ENCODE data around the gene SLMAP. TPM values are rescaled to one million over a fixed set of nuclear protein-coding genes. Genes with fewer than 3 reads are reported as not detected.
"Not testable (repeated sequence)": the region's sequence is repeated elsewhere in the genome, so short reads cannot be mapped to it uniquely, and the experiment has no call there.

The SLMAP gene
- total RNA-seq, 1 donor from 2014 or later: 116 TPM

DNA sequence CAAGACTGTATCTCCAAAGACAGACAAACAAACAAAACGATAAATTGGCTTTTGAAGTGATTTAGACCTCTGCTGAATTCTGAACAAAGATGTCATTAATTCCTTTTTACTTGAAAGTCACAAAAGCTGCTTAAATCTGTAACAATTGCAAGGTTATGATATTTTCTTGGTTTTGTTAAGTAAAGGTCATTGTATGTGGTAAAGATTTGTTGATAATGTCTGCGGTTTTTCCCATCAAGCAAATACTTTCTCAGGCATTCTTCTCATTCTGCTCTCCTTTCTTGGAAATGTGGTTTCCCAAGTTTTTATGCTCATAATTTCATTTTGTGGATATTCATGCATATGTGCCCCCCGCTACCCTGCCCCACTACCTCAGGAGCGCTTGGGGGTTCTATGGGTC, 116.5 kb downstream of the SLMAP start:
- no peak for DNase-seq (ENCODE audit: low spot score)
- Mint-ChIP-seq H3K36me3 (ENCODE audit: low read depth) (peaks cover 4% of the 10 kb centered on the region), H3K27ac (ENCODE audit: unreplicated experiment) (peak overlapping the region; percentile 80), H3K4me1 (ENCODE audit: low read depth) (peaks cover 25% of the 10 kb centered on the region), H3K9me3 (ENCODE audit: low read depth) (no peaks in the 10 kb centered on the region), H3K27me3 (ENCODE audit: low read depth) (no peaks in the 10 kb centered on the region), H3K4me3 (ENCODE audit: unreplicated experiment) (no peak overlapping the region)
- no peak for TF ChIP-seq CTCF (IDR thresholded peaks at IDR 0.05)

DNA sequence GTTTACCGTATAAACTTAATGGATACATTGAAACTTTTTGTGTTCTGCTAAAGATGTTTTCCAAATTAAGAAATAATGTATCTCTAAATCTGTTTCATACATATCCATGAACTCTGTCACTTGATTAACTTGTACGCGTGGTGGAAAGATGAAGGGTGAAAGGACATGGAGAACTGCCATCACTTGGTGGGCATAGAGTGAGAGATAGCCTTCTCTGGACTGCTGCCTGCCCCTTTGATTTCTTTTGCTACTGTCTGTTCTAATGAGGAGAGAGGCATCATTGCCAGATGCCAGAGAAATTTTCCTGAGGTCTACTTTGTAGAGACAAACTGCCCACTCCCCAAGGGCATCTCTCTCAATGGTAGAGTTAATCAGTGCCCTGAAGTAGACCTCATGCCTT, 120.5 kb downstream of the SLMAP start:
- no peaks in the 10 kb centered on the region for H3K27me3 Mint-ChIP-seq (ENCODE audit: low read depth)
- H3K36me3 Mint-ChIP-seq (ENCODE audit: low read depth): peaks cover 4% of the 10 kb centered on the region
- DNase-seq (ENCODE audit: low spot score): no peak
- peak overlapping the region; percentile 91 for H3K27ac Mint-ChIP-seq (ENCODE audit: unreplicated experiment)
- peak overlapping the region; percentile 2 for H3K4me3 Mint-ChIP-seq (ENCODE audit: unreplicated experiment)
- H3K9me3 Mint-ChIP-seq (ENCODE audit: low read depth): no peaks in the 10 kb centered on the region
- H3K4me1 Mint-ChIP-seq (ENCODE audit: low read depth): peaks cover 37% of the 10 kb centered on the region
- no peak for TF ChIP-seq CTCF (IDR thresholded peaks at IDR 0.05)

DNA sequence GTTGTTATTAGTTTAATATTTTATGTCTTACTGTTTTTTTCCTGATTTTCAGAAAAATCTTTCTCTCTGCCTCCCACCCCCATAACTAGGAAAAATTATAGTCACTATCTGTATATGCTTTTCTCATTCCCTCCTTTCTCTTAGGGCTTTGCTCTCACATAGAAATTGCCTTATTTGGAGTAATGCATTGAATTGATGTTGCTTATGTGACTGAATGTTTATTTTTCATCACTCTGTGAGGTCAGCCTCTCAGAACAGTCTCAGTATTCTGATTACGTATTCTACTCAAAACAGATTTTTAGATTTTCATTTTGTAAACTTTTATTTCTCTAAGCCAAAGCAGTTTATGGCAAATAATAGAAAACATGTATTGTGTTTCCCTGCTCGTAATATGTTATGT, 121.0 kb downstream of the SLMAP start:
- peaks cover 34% of the 10 kb centered on the region for H3K4me1 Mint-ChIP-seq (ENCODE audit: low read depth)
- H3K36me3 Mint-ChIP-seq (ENCODE audit: low read depth): peaks cover 4% of the 10 kb centered on the region
- no peak for TF ChIP-seq CTCF (IDR thresholded peaks at IDR 0.05)
- no peak overlapping the region for H3K4me3 Mint-ChIP-seq (ENCODE audit: unreplicated experiment)
- no peaks in the 10 kb centered on the region for H3K27me3 Mint-ChIP-seq (ENCODE audit: low read depth)
- no peak for DNase-seq (ENCODE audit: low spot score)
- no peaks in the 10 kb centered on the region for H3K9me3 Mint-ChIP-seq (ENCODE audit: low read depth)
- peak overlapping the region; percentile 91 for H3K27ac Mint-ChIP-seq (ENCODE audit: unreplicated experiment)

- peaks cover 10% of the 10 kb centered on the region for H3K36me3 Mint-ChIP-seq (ENCODE audit: low read depth)
- not testable (repeated sequence) for H3K4me3 Mint-ChIP-seq (ENCODE audit: unreplicated experiment); H3K27ac Mint-ChIP-seq (ENCODE audit: unreplicated experiment); H3K27me3 Mint-ChIP-seq (ENCODE audit: low read depth); DNase-seq (ENCODE audit: low spot score); H3K9me3 Mint-ChIP-seq (ENCODE audit: low read depth)
- H3K4me1 Mint-ChIP-seq (ENCODE audit: low read depth): peaks cover 13% of the 10 kb centered on the region
Observed at GRCh38 chr3:57884436-57884835, 128.3 kb downstream of the SLMAP start.

- DNase-seq (ENCODE audit: low spot score): no peak
Observed at GRCh38 chr3:57889807-57890206, 133.7 kb downstream of the SLMAP start.

More at GRCh38 chr3:57889807-57890206, 133.7 kb downstream of the SLMAP start:
- no peaks in the 10 kb centered on the region for H3K27me3 Mint-ChIP-seq (ENCODE audit: low read depth)
- peak overlapping the region; percentile 68 for H3K4me3 Mint-ChIP-seq (ENCODE audit: unreplicated experiment)
- no peaks in the 10 kb centered on the region for H3K9me3 Mint-ChIP-seq (ENCODE audit: low read depth)
- peak overlapping the region; percentile 82 for H3K27ac Mint-ChIP-seq (ENCODE audit: unreplicated experiment)
- H3K4me1 Mint-ChIP-seq (ENCODE audit: low read depth): peaks cover 39% of the 10 kb centered on the region
- no peak for TF ChIP-seq CTCF (IDR thresholded peaks at IDR 0.05)
- H3K36me3 Mint-ChIP-seq (ENCODE audit: low read depth): peaks cover 9% of the 10 kb centered on the region

All from chondrocyte (in vitro differentiated cells).